A549 (cell line): ENCODE data around the gene BMI1.

Source experiments
- BHLHE40 ChIP-seq: IDR thresholded peaks from 2 replicates; pipeline ENCODE4 v1.6.1; 2012; ENCODE audit warnings: low read depth, low read length, inconsistent platforms
- EP300 ChIP-seq, 2 experiments: fragments of >200 bp; sonication (Bioruptor Twin); formaldehyde crosslinking; IDR thresholded peaks; 2 replicates in 1 of 2; 3 replicates in 1 of 2; pipeline ENCODE4 v1.6.1; 2016 to 2017
- FOSL2 ChIP-seq, 2 experiments: fragments of 450-650 bp in 1 of 2; fragments of >200 bp in 1 of 2; sonication (Bioruptor Twin) in 1 of 2; formaldehyde crosslinking; IDR thresholded peaks; 2 replicates each; pipeline versions ENCODE4 v1.5.0 to v1.6.1; 2016 to 2020; ENCODE audit warnings: mild to moderate bottlenecking in 1 of 2, moderate library complexity in 1 of 2
- HEYL ChIP-seq: fragments of 250-450 bp; sonication (Bioruptor Pico); IDR thresholded peaks from 2 replicates; pipeline ENCODE4 v1.8.0; 2021; ENCODE audit warnings: mild to moderate bottlenecking, moderate library complexity
- POLR2AphosphoS2 ChIP-seq: conservative IDR thresholded peaks from 2 replicates; pipeline ENCODE4 v1.6.1; 2012; ENCODE audit warnings: low read length, improper control_type of control experiment, inconsistent platforms
- RFX5 ChIP-seq: fragments of 450-650 bp; IDR thresholded peaks from 2 replicates; pipeline ENCODE4 v1.7.1; 2014; ENCODE audit warnings: antibody characterized with exemption, mild to moderate bottlenecking, moderate library complexity
- ZSCAN20 ChIP-seq: fragments of 250-450 bp; sonication (Bioruptor Pico); IDR thresholded peaks from 2 replicates; pipeline ENCODE4 v1.8.0; 2022; ENCODE audit warnings: mild to moderate bottlenecking, moderate library complexity
- TF ChIP-seq, protein P1 (sequence below): fragments of >200 bp; sonication (Bioruptor Twin); formaldehyde crosslinking; IDR thresholded peaks from 3 replicates; pipeline ENCODE4 v1.5.1; 2016
- TF ChIP-seq, protein P2 (sequence below): IDR thresholded peaks from 2 replicates; pipeline ENCODE4 v1.6.1; 2012; ENCODE audit warnings: low read depth, borderline replicate concordance

DNA sequence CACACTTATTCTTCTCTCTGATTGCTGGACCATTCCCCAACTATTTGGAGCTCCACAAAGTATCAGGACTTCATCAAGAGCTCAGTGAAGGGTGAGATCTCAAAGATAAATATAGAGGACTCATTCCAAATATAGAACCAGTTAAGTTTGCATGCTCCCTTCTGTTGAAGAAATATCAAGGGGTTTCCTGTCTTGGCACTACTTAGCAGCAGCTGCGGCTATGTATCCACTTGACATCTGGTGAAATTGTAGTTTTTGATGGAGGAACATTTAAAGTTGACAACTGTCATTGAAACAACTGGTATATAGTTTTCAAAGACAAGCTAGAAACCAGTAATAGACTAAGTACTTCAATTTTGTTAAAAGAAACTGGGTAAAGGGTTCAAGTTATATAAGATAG is 23.4 kb downstream of the BMI1 start:
- no peak for TF ChIP-seq RFX5
- TF ChIP-seq, protein P1, sequence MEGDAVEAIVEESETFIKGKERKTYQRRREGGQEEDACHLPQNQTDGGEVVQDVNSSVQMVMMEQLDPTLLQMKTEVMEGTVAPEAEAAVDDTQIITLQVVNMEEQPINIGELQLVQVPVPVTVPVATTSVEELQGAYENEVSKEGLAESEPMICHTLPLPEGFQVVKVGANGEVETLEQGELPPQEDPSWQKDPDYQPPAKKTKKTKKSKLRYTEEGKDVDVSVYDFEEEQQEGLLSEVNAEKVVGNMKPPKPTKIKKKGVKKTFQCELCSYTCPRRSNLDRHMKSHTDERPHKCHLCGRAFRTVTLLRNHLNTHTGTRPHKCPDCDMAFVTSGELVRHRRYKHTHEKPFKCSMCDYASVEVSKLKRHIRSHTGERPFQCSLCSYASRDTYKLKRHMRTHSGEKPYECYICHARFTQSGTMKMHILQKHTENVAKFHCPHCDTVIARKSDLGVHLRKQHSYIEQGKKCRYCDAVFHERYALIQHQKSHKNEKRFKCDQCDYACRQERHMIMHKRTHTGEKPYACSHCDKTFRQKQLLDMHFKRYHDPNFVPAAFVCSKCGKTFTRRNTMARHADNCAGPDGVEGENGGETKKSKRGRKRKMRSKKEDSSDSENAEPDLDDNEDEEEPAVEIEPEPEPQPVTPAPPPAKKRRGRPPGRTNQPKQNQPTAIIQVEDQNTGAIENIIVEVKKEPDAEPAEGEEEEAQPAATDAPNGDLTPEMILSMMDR, result no peak
- no peak for TF ChIP-seq EP300 (IDR thresholded peaks at IDR 0.05)
- TF ChIP-seq, protein P2, sequence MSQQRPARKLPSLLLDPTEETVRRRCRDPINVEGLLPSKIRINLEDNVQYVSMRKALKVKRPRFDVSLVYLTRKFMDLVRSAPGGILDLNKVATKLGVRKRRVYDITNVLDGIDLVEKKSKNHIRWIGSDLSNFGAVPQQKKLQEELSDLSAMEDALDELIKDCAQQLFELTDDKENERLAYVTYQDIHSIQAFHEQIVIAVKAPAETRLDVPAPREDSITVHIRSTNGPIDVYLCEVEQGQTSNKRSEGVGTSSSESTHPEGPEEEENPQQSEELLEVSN, result no peak
- no peak for TF ChIP-seq HEYL (CRISPR knock-in tag)
- no peak for TF ChIP-seq ZSCAN20 (CRISPR knock-in tag)
- no peak for TF ChIP-seq POLR2AphosphoS2
- TF ChIP-seq BHLHE40, result no peak
- no peak for TF ChIP-seq FOSL2 (IDR thresholded peaks at IDR 0.05)
- no peak for TF ChIP-seq FOSL2 (CRISPR knock-in tag; IDR thresholded peaks at IDR 0.05)
